NCI-H2107 treated with DMSO at 0.1 percent for 48 hours (cell line): ENCODE measurements around the gene ALPP.
"Not testable (repeated sequence)": the region's sequence is repeated elsewhere in the genome, so short reads cannot be mapped to it uniquely, and the experiment has no call there.

Experiments
- DNase-seq: peaks from one replicate; lab custom pipeline; 2025; ENCODE audit not compliant: unreplicated experiment; lab: John Stamatoyannopoulos, UW

ALPP gene

GRCh38 chr2:232378735-232379151, at the start of gene ALPP:
Gene ALPP (plus strand): TSS chr2:232378751. CDS start chr2:232378803, 52 bp downstream.
- DNase-seq, result not testable (repeated sequence)

GRCh38 chr2:232329716-232330067, 48.9 kb upstream of the ALPP start:
- DNase-seq, result no peak

- DNase-seq, result no peak
Measured at GRCh38 chr2:232330068-232330999, 48.2 kb upstream of the ALPP start.

GRCh38 chr2:232331061-232331460, 47.5 kb upstream of the ALPP start:
- DNase-seq, result not testable (repeated sequence)

GRCh38 chr2:232331641-232332040, 46.9 kb upstream of the ALPP start:
- not testable (repeated sequence) for DNase-seq

- not testable (repeated sequence) for DNase-seq
Measured at GRCh38 chr2:232332244-232332939, 46.2 kb upstream of the ALPP start.

- DNase-seq, result no peak
Measured at GRCh38 chr2:232332940-232333259, 45.7 kb upstream of the ALPP start.

- no peak for DNase-seq
Measured at GRCh38 chr2:232333361-232334135, 45.0 kb upstream of the ALPP start.

GRCh38 chr2:232334136-232334884, 44.2 kb upstream of the ALPP start:
- not testable (repeated sequence) for DNase-seq

GRCh38 chr2:232334885-232335205, 43.7 kb upstream of the ALPP start:
- not testable (repeated sequence) for DNase-seq

- not testable (repeated sequence) for DNase-seq
Measured at GRCh38 chr2:232335206-232335858, 43.2 kb upstream of the ALPP start.

GRCh38 chr2:232335859-232336215, 42.7 kb upstream of the ALPP start:
- DNase-seq, result no peak

- DNase-seq, result no peak
Measured at GRCh38 chr2:232336241-232336736, 42.3 kb upstream of the ALPP start.

GRCh38 chr2:232336981-232337720, 41.4 kb upstream of the ALPP start:
- no peak for DNase-seq

GRCh38 chr2:232338094-232338758, 40.3 kb upstream of the ALPP start:
- not testable (repeated sequence) for DNase-seq

GRCh38 chr2:232338759-232339106, 39.8 kb upstream of the ALPP start:
- DNase-seq, result no peak

- no peak for DNase-seq
Measured at GRCh38 chr2:232339121-232340081, 39.1 kb upstream of the ALPP start.
